Neutrophil (primary cell): ENCODE results near the gene PHLDB1.

Source experiments
- H3K27ac ChIP-seq: fragments of 200-600 bp; sonication (generic); 2 replicates; pipeline ENCODE4 v1.5.1; 2016; ENCODE audit warnings: mild to moderate bottlenecking, moderate library complexity
- H3K27me3 ChIP-seq: fragments of 200-600 bp; sonication (generic); 2 replicates; pipeline ENCODE4 v1.6.0; 2016; ENCODE audit warnings: mild to moderate bottlenecking
- H3K36me3 ChIP-seq: fragments of 200-600 bp; sonication (generic); 2 replicates; pipeline ENCODE4 v1.5.1; 2017
- H3K4me1 ChIP-seq, 2 experiments: fragments of 200-600 bp in 1 of 2; sonication (generic) in 1 of 2; 1 replicate in 1 of 2; 2 replicates in 1 of 2; pipeline versions ENCODE4 v1.5.1 to v1.6.1; 2013 to 2016; ENCODE audit warnings: low read depth in 1 of 2, low read length in 1 of 2, mild to moderate bottlenecking in 1 of 2, moderate library complexity in 1 of 2; ENCODE audit not compliant: control insufficient read depth in 1 of 2, insufficient read depth in 1 of 2
- H3K4me3 ChIP-seq, 2 experiments: fragments of 200-600 bp in 1 of 2; sonication (generic) in 1 of 2; 1 replicate in 1 of 2; 2 replicates in 1 of 2; pipeline ENCODE4 v1.5.1; 2013 to 2016; ENCODE audit warnings: low read depth in 1 of 2, low read length in 1 of 2, mild to moderate bottlenecking in 1 of 2, moderate library complexity in 1 of 2
- H3K9me3 ChIP-seq: fragments of 200-600 bp; sonication (generic); 2 replicates; pipeline ENCODE4 v1.5.1; 2016
- CTCF ChIP-seq: fragments of 200-600 bp; sonication (generic); IDR thresholded peaks from 2 replicates; pipeline ENCODE4 v1.5.1; 2016; ENCODE audit warnings: antibody characterized with exemption

The PHLDB1 gene

DNA sequence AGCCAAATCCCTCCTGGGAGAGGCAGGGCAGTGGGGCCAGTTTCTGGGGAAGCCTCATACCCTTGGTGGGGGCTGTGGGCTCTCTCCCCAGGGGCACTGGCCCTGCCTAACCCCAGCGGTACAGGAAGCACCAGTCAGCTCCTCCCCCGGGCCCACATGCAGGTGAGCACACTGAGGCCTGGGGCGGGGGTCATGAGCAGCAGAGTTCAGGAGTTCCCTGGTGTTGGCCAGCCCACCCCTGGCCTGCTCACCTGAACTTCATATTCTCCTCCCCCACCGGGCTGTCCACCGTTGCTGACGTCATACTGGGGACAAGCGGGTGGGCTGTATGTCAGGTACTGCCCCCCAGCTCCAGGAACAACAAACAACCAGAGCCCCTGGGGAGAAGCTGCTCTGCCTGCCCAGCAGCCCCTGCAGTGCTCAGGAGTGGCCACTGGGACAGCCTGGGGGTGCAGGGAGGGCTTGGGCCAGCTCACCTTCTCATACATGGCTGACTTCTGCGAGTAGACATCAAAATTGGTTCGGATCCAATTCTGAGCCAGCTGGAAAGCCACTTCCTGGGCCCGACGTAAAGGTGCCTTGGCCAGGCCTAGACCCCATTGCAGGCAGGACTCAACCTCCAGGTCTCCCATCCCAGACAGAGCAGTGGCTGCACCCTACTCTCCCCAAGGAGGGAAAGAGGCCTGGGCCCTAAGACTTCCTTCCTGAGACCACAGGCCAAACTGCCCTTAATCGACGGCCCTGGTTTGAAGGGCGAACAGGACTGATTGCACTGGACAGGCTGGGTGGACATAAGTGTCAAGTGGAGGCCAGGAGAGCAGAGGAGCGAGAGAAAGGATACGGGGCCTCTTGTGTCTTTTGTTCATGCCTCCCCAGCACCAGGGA lies 51.3 kb downstream of the PHLDB1 start:
- Histone ChIP-seq H3K27ac (no peak overlapping the region), H3K4me3 (no peak overlapping the region), H3K27me3 (peaks cover 15% of the 10 kb centered on the region), H3K36me3 (no peaks in the 10 kb centered on the region), H3K4me1 (no peaks in the 10 kb centered on the region), H3K9me3 (no peaks in the 10 kb centered on the region)
- no peak for TF ChIP-seq CTCF

DNA sequence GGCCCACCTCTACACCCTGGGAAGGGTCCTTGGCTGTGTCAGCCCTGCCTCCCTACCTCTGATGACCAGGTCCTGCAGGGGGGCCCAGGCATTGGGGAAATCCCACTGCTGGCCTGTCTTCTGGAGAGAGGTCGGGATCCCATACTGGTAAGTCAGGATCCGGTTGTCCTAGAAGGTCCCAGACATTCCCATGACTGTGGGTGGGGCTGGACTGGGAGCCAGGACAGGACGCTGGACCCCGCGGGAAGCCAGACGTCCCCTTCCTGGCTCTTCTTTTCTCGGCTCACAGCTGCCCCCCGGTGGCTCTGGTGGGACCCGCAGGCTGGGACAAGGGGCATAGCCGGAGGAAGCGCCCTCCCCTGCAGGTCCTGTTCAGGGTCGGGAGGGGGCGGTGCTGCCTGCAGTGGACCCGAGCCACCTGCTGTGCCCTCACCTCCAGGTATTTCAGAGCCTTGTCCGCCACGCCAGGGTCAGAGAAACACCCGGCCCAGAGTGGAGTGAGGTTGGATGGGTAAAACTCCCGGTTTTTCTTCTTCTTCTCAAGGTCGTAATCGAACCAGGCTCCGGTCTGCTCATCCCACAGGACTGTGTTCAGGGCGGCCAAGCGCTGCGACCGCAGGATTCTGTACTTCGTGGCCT lies 52.0 kb downstream of the PHLDB1 start:
- no peaks in the 10 kb centered on the region for H3K36me3 ChIP-seq
- H3K27ac ChIP-seq, result no peak overlapping the region
- no peaks in the 10 kb centered on the region for H3K9me3 ChIP-seq
- peaks cover 15% of the 10 kb centered on the region for H3K27me3 ChIP-seq
- H3K4me1 ChIP-seq, result no peaks in the 10 kb centered on the region
- TF ChIP-seq CTCF, result peak; percentile 32
- H3K4me3 ChIP-seq, result no peak overlapping the region

- H3K36me3 ChIP-seq, result no peaks in the 10 kb centered on the region
- H3K27ac ChIP-seq, result no peak overlapping the region
- peaks cover 15% of the 10 kb centered on the region for H3K27me3 ChIP-seq
- no peaks in the 10 kb centered on the region for H3K4me1 ChIP-seq
- H3K9me3 ChIP-seq, result no peaks in the 10 kb centered on the region
- TF ChIP-seq CTCF, result no peak
- H3K4me3 ChIP-seq, result no peak overlapping the region
Measured at GRCh38 chr11:118659953-118660680, 52.7 kb downstream of the PHLDB1 start.

GRCh38 chr11:118660681-118661424 lies 53.4 kb downstream of the PHLDB1 start:
- Histone ChIP-seq H3K36me3 (no peaks in the 10 kb centered on the region), H3K27ac (no peak overlapping the region), H3K9me3 (no peaks in the 10 kb centered on the region), H3K4me1 (no peaks in the 10 kb centered on the region), H3K4me3 (no peak overlapping the region), H3K27me3 (peaks cover 15% of the 10 kb centered on the region)
- no peak for TF ChIP-seq CTCF
